COLO668 (cell line): ENCODE data around the gene LNX1.

Experiments used
- DNase-seq: peaks from one replicate; lab custom pipeline; 2025; ENCODE audit not compliant: unreplicated experiment; lab: John Stamatoyannopoulos, UW

Gene LNX1

GRCh38 chr4:53538756-53539155 is 52.5 kb downstream of the LNX1 start:
- DNase-seq, result no peak

- DNase-seq, result no peak
Measured at GRCh38 chr4:53537606-53538005, 53.7 kb downstream of the LNX1 start.

GRCh38 chr4:53536328-53536727 is 55.0 kb downstream of the LNX1 start:
- DNase-seq, result no peak

DNA sequence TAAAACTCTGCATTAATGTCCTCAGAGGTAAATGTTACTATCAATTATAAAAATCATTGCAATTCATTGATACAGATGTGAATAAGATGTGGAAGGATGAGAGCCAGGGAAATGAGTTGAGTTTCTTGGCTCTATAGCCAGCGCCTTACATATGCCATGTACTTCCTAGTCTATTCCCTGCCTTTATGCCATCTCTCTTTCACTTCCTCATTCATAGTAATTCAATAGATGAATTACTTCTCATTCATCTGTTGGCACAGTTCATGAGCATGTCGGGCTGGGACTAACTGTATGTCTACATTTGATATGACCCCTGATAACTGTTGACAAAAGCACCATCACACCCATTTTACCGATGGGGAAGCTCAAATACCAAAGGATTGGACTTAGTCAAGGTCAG is 55.7 kb downstream of the LNX1 start:
- no peak for DNase-seq

- DNase-seq, result no peak
Measured at GRCh38 chr4:53534684-53535083, 56.6 kb downstream of the LNX1 start.

DNA sequence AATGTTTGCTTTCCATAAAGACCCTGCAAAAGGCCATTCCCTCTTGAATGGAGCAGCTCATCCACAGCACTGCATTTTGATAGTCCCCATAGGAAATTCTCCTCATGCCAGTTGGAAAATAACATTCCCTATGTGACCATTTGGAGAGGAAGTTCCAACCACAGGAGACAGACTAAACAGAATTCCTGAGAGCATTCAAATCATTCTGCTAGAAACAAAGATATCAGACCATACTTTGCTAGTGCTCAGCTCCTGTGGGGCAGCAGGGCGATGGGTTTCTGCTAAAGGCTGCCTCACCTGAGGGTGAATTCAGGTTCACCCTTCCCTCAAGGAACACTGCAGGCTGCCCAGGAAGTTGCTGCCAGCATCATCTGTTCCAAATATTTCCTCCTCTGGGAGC is 58.8 kb downstream of the LNX1 start:
- no peak for DNase-seq

GRCh38 chr4:53531585-53532224 is 59.6 kb downstream of the LNX1 start:
- DNase-seq, result no peak

DNA sequence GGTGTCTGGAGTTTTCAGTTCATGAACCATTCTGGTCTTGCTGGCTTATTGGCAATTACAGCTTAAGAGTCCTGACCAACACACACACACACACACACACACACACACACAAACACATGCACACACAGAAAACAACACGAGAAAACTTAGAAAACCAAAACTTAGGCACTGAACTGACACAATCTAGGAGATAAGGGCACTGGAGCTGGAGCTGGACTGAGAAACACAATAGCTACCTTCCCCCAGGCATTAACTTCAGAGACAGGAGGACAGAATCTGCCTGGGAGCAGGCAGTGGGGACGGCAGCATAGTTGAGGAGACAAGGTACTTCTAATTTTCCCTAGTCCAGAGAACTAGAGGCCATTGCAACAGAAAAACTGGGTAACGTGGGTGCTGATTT is 62.3 kb downstream of the LNX1 start:
- no peak for DNase-seq

- no peak for DNase-seq
Measured at GRCh38 chr4:53527930-53528329, 63.4 kb downstream of the LNX1 start.

- no peak for DNase-seq
Measured at GRCh38 chr4:53527326-53527725, 64.0 kb downstream of the LNX1 start.

DNA sequence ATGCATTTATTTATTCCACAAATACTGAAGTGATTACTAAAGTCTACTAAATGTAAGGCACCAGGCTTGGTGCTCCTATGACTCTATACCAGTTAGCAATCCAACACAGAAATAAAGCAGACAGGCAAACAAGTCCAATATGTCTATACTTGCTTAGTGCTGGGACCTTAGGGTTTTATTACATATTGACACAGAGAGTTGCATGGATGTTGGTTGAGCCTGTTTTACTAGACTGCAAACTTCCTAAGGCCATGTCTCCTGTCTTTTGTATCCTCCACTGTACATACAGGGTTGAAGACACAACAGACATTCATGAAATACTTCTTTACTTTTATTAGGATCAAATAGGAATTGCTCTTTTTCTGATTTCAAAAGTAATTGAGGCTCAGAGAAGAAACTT is 69.0 kb downstream of the LNX1 start:
- DNase-seq, result no peak

- DNase-seq, result no peak
Measured at GRCh38 chr4:53520116-53520515, 71.2 kb downstream of the LNX1 start.

- DNase-seq, result no peak
Measured at GRCh38 chr4:53518807-53519206, 72.5 kb downstream of the LNX1 start.

DNA sequence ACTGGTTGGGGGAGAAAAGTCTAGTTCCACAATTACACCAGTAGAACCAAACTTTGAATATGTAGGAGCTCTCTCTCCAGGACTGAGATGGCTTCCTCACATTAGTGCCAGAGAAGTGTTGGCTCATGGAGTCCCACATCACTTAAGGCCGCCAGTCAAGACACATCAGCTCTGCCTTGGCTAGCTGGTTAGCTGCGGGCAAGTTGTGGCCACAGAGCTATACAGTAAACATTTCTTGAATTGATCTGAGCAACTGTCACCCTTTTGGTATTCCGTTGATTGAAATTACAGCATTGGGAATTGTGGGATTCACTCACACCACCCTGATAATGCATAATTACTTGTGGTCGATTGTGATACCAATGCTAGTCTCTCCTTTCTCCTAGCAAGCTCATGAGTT is 76.2 kb downstream of the LNX1 start:
- DNase-seq, result no peak

- no peak for DNase-seq
Measured at GRCh38 chr4:53514509-53514908, 76.8 kb downstream of the LNX1 start.

- DNase-seq, result no peak
Measured at GRCh38 chr4:53512608-53513007, 78.7 kb downstream of the LNX1 start.

DNA sequence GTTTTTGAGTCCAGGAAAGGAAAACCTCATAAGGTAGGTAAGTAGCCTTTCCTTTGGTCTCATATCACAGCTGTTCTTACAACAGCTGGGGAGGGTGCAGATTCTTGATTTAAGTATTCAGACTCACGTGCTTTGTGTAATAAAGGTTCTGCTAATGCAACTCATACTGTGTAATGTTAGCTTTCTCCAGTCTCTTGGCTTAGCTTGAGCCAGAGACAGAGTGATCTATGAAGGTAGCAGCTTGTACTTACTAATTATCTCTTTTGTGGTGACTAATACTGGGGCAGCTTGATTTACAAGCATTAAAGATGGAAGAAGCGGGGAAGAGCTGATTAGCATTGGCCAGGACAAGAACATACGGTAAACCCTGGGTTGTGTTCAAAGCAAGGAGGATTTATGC is 80.3 kb downstream of the LNX1 start:
- no peak for DNase-seq

- no peak for DNase-seq
Measured at GRCh38 chr4:53510321-53510720, 81.0 kb downstream of the LNX1 start.

GRCh38 chr4:53508446-53508845 is 82.8 kb downstream of the LNX1 start:
- no peak for DNase-seq

DNA sequence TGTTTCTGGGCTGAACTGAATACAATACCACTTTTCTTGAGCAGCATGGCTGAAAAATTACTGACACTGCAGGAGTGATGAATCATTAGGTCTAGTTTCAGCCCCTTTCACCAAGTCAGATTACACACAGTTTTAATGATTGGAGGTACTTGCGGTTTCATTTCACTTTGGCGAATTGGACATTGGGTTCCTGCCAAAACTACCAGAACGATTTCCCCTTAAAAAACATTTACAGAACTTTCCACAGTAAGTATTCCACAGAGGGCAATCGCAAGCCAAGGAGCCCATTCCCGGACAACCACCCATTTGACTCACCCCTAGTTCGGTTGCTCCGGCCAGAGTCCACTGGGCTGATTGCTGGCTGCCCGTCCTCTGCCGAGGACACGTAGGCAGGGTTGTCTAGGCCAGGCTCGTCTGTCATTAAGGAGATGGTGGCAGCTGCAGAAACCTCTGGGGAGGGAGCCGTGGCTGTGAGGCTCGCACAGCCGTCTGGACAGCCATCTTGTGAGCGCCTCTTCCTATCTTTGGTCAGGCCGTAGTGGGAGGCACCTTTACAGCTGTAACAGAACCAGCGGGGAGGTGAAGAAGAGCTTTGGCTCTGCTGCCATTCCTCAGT is 83.5 kb downstream of the LNX1 start:
- no peak for DNase-seq

- DNase-seq, result no peak
Measured at GRCh38 chr4:53507058-53507457, 84.2 kb downstream of the LNX1 start.

DNA sequence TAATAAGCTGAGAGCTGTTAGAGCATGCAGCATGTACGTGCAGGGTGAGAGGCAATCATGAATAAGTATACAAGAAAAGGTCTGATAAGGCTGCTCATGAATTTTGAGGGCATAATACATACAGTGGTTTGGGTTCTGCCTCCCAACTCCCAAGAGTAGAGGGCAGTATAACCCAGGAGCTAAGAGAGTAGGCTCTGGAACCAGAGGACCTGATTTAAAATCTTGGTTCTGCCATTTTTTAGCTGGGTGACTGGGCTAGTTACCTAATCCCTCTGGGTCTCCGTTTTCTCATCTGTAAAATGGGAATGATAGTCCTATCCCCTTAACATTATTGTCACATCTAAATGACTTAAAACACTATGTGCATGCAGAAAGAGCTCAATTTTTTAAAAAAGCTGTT is 85.3 kb downstream of the LNX1 start:
- no peak for DNase-seq

DNA sequence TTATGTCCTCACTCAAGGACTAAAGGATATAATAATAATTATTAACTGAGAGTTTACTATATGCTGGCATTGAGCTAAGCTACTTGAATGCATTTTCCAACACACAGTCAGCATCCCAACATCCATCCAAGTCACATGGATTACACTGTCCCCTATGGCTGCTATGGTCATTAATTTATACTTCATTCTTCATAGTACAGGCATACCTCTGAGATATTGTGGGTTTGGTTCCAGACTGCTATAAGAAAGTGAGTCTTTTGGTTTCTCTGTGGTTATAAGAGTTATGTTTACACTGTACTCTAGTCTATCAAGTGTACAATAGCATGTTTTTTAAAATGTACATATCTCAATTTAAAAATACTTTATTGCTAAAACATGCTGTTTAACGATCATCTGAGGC is 89.2 kb downstream of the LNX1 start:
- no peak for DNase-seq
